HuH-7 (cell line): Measurements from ENCODE around the gene CHAD.
"Not testable (repeated sequence)": the region's sequence is repeated elsewhere in the genome, so short reads cannot be mapped to it uniquely, and the experiment has no call there.

Source experiments
- DNase-seq: peaks from one replicate; pipeline ENCODE4 v3.0.0; 2011; ENCODE audit warnings: low spot score

The CHAD gene

DNA sequence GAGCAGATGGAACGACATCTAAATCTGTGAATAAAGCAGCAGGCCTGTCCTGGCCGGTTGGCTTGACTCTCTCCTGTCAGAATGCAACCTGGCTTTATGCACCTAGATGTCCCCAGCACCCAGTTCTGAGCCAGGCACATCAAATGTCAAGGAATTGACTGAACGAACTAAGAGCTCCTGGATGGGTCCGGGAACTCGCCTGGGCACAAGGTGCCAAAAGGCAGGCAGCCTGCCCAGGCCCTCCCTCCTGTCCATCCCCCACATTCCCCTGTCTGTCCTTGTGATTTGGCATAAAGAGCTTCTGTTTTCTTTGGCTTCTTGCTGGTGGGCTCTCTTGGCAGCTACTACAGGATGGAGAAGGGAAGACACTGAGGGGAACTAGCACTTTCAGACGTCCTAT lies 5.8 kb upstream of the CHAD start:
- DNase-seq = no peak

DNA sequence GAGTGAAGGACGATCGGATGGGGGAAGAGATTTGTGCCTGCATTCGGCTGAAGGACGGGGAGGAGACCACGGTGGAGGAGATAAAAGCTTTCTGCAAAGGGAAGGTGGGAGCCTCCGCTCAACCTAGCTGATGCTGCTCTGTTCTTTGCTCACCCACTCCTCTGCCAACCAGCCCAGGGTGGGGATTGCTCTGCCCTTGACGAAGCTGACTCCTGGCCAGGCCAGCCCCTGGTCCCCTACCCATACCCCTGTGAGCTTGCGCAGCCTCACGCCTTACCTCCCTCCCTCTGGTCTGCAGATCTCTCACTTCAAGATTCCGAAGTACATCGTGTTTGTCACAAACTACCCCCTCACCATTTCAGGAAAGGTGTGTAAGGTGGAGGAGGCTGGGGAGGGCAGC lies 5.2 kb upstream of the CHAD start:
- no peak for DNase-seq

DNA sequence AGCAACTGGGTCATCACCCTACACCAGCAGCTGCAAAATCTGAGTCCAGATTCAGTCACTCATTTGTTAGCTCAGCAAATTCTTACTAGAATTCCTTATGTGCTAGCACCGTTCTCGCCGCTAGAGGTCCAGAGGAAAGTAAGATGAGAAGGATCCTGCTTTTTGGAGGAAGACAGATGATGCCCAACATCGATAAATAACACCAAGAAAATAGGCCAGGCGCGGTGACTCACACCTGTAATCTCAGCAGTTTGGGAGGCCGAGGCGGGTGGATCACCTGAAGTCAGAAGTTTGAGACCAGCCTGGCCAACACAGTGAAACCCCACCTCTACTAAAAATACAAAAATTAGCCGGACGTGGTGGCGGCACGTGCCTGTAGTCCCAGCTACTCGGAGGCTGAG lies 4.1 kb upstream of the CHAD start:
- not testable (repeated sequence) for DNase-seq

DNA sequence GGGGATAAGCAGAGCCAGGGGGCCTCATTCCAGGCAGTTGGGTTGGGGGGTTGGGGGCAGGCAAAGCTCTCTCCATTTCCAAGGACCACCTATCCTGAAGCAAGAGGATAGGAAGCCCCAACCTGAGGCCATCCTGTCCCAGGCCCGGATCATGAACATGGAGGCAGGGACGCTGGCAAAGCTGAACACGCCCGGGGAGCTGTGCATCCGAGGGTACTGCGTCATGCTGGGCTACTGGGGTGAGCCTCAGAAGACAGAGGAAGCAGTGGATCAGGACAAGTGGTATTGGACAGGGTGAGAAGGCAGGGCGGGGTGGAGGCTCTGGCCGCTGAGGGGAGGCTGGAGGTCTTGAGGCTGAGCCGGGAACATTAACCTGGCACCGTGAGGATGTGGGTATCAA lies 3.6 kb upstream of the CHAD start:
- DNase-seq = no peak

DNA sequence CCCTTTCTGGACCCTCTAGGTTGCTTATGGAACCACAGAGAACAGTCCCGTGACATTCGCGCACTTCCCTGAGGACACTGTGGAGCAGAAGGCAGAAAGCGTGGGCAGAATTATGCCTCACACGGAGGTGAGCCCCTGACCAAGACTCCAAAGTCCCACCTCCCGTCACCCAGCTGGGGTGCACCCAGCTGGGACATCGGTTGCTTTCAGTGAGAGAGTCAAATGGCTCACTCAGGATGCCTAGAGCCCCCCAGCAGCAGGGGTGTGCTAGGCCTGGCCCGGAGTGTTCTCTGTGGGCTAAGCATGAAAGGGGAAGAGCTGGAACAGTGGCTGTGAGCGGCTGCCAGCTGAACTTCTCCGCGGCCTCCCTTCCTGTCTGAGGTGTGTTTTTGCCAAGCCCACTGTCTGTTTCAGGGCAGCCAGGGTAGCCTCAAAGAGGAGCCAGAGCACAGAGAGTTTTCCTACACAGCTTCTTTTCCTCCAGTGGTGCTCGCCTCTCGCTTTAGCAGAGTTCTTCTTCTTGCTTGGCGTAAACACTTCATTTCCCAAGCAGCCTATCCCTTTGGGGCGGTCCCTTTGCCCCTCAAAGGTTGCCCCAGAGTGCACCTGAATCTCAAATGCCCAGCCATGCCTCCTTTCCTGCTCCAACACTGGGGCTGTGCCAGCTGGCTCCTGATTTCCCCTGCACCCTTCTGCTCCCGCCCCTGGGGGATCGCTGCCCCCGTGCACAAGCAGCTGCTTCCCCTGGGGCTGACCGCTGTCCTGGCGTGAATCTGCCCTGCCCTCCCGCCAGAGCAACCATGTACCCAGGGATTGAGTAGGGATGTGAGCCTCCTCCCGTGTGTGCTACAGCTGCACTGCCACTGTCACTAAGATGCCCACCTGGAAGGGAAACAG lies 2.6 kb upstream of the CHAD start:
- DNase-seq = no peak

DNA sequence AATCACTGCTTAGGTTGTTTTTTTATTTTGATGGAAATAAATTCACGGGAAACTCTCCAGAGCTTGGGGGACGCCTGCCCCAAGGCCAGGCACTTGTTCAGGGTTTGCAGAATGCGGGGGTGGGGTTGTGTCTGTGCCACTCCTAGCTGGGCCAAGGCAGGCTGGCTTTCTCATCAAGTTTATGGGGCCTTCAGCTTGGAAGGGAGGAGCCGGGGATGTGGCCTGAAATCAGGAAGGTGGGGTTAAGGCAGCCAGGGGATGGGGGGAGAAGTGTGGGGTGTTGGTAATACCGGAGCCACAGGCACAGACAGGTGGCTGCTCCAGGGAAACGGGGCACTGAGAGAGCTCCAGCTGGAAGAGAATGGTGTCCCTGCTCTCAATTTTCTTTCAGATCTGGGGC lies 1.7 kb upstream of the CHAD start:
- DNase-seq = no peak

DNA sequence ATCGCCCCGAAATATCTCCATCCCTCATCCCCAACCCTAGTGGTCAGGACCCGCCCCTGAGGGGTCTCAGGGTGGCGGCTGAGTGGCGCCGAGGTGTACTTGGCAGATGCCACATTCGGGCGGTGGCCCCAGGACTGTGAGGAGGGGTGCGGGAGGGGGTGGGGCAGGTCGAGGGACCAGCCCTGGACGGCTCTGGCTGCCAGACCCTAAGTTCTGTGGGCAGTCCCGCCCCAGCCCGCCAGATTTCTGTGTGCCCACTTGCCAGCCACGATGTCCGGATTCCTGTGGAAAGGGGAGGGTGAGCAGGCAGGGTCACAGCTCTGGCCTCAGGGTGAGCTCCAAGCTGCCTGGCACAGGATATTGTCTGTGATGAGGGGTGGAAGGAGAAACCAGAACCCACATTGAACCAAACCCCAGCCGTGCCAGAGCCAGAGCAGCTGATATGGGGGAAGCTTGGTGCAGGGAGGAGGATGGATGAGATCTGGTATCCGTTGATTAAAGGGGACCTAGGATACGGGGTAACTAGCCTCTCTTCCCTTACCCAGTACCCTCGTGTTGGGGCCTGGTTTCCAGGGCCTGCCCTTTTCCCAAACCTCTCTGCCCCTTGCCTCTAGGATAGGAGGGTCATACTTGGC lies 1.1 kb upstream of the CHAD start:
- no peak for DNase-seq

DNA sequence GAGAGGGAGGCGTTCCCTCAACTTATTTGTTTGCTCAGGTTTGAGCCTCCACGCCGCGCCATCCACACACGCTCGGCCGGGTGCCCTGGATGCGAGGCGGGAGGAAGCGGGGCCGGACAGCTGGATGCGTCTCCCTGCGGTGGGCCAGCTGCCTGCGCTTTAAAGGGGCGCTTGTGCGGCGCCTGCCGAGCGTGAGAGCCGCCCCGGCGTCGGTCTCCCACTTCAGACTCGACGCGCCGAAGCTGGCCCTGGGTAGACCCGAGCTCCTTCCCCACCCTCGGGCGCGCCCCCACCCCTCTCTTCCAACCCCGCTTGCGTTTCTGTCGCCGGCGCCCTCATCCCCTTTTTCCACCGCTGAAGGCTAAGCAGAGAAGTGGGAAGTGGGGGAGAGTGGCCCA lies 527 bp upstream of the CHAD start:
- no peak for DNase-seq

DNA sequence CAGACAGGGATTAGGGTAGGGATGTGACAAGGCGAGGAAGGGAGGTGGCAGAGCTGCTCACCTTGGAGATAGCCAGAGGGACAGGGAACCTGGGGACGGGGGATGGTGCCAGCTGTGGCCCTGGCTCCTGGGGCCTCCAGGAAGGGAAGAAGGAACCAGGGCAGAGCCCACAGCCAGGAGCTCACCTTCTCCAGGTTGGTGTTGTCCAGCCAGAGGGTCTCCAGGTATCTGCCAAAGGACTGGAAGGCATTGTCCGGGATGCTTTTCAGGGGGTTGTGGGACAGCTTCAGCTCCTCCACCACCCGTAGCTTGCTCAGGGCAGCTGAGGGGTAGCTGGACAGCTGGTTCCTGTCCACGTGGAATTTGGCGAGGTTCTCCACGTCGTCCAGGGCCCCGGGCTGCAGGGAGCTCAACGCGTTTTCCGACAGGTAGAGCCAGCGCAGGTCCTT lies 801 bp downstream of the CHAD start:
- DNase-seq = no peak

DNA sequence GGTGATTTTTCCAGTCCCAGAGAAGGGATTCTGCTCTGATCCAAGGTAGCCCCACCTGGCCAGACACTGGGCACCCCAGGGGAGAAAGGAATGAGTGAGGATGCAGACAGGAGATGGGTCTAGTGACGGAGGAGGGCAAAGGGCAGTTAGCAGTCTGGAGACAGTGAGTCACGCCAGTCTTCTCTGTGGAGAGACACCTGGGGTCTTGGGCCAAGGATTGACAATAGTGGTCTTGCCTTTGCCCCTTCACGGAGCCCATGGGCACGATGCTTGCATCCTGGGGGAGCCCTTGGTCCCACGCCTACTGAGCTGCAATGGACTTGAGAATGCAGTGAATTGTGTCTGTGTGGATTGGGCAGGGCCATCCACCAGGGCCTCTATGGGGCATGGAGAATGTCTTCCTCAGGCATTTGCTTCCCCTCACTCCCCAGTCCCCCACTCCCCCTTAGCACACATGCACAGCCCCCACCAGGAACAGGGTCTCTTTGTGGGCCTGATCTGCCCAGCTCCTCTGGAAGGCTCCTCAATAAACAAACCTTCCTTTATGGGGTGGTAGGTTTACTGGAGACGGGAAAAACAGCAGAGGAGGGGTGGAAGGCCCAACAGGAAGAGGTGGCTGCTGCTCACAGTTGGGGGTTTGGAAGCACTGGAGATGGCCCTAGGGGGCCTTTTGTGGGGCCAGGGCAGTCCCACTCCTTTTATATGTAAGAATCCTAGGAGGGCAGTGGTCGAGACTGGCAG lies 1.4 kb downstream of the CHAD start:
- no peak for DNase-seq

DNA sequence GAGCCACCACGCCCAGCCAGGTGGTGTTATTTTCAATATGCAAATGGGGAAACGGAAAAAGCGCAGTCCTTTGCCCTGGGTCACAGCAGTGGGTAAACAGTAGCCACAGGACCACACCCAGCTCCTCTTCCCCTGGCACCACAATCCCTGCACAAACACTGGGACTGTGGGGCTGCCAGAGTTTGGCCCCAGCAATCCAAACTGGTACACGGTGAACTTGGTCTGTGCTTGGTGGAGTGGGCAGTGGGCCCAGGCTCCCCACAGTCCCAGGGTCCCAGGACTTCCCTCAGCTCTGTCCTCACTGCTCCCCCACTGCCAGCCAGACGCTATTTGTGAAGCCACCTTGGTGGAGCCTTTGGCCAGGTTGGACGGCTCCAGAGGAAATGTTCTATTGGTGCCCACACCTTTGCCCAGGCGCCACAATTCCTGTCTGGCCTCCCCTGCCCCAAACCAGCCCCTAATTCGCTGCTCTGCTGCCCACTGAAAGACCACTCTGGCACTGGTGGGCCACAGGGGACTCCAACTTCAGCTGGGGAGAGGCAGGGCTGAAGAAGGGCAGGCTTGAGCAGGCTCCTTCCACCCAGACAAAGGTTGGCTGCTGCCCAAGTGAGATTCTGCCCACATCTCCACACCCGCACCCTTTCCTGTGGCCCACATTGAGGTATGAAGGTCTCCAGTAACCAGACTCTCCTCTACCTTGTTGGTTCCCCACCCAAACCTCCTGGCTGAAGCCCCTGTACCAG lies 2.1 kb downstream of the CHAD start:
- no peak for DNase-seq

DNA sequence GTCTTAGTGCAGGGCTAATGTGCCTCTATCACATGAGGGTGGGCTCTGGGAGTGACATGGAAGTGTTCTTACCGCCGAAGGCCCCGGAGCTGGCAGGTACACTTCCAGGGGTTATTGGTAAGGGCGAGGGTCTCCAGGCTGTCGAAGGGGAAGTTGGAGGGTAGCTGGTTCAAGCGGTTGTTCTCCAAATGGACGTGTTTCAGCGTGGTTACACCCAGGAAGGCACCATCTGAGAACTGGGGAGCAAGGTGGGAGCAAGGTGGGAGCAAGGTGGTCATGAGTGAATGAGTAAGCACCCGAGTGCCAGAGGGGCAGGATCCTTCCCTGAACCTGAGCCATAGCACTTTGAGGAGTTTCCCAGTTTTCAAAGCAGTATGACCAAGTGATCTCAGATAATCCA lies 3.0 kb downstream of the CHAD start:
- no peak for DNase-seq

DNA sequence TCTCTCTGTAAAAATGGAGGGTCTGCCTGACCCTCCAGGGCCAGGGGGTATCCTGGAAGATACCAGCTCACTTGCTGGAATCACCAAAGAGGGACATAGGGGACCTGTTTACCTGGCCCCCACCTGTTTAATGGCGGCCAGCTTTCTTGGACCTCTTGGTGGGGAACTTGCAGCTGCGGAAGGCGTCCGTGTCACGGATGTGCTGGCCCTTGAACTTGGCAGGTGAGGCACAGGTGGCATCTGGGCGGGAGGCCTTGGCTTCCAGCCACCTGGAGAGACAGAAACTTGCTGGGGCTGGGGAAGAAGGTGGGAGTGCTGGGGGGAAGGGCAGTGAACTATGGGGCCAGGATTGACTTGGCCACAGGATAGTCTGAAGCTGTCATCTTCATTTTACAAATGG lies 3.5 kb downstream of the CHAD start:
- DNase-seq = no peak

DNA sequence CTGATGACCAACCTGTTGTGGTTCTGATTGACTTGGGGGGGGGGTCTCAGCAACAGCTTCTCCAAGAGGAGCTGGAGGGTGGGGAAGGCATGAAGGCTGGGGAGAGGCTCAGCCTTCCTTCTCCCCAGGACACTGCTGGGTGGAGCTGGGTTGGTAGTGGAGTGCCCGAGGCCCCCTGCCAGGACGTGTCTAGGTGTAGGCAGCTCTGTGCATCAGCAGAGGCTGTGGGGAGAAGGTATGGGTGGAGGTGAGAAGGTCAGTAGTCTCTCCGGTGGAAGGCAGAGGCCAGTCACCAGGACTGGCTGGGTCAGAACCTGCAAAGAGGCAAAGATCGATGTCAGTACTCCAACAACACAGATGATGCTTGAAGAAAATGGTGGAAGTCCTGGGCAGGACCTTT lies 3.9 kb downstream of the CHAD start:
- DNase-seq = no peak

DNA sequence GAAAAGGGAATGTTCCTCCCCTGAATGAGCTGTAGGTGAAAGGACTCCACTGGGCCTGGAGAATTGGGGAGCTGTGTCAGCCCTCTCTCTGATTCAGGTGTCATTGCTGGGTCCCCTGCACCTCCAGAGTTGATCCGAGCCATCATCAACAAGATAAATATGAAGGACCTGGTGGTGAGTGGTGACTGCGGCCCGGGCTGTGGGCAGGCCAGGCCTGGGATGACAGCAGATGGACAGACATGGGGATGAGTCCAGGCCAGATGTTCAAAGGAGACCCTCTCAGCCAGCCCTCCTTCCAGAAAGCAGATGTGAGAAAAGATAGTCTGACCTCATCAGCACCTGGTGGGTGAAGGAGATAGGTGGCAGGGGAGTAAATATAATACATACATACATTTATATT lies 4.6 kb downstream of the CHAD start:
- no peak for DNase-seq

DNA sequence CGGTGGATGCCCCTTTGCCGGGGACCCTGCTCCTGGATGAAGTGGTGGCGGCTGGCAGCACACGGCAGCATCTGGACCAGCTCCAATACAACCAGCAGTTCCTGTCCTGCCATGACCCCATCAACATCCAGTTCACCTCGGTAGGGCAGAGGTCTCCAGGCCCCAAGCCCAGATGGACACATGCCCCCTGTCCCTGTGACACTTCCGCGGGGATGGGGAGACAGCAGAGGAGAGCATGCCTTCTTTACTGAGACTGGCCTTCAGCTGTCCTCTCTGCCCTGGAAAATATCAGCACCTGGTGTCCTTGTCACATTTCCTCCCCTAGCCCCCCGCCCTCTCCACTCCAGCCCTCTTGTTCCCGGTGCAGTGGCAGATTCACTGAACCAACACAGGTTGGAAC lies 6.2 kb downstream of the CHAD start:
- DNase-seq = no peak

DNA sequence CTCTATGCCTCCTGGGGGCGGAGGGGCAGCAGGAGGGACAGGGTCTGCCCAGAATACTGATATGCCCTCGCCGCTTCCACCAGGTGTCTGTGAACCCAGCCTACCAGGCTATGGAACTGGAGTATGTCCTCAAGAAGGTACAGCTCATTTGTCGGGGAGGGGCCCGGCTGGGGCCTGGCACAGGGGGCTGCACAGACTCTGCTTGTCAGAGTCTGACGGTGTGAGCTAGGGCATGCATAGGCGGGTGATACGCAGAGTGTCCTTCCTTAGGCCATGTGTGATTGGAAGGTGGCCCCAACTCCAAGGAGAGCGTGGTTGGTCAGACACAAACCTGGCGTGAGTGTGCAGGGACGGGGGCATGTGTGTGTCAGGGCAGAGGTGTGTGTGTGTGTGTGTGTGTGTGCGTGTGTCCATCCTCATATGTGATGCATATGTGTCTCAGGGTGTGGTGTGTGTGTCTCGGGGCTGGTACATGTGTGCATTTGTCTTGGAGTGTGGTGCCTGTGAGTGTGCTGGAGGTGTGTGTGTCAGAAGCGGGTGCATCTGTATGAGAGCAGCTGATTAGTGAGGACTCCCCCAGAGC lies 7.0 kb downstream of the CHAD start:
- no peak for DNase-seq

DNA sequence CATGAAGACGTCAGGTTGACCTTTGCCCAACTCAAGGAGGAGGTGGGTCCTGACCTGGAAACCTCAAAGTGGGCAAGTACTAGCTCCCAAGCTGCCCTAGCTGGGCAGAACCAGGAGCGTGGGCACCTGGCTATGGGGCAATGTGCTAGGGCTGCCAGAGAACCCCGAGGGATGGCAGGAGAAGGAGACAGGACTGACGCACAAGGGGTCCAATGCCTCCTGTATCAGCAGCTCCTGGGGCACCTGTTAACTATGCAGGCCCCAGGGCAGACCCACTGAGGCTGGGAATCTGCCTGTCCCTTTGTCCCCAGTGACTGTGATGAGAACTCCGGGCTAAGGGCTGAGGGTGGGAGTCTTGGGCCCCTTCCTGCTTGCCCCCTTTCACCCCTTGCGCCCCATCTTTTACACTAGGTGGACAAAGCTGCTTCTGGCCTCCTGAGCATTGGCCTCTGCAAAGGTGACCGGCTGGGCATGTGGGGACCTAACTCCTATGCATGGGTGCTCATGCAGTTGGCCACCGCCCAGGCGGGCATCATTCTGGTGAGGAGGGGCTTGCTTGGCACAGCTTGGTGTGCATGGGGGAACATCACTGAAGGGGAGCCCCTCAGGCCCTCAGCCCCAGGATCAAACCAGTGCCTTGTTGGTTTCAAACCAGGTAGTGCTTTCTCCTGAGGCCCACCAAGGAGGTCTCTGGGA lies 7.7 kb downstream of the CHAD start:
- no peak for DNase-seq

DNA sequence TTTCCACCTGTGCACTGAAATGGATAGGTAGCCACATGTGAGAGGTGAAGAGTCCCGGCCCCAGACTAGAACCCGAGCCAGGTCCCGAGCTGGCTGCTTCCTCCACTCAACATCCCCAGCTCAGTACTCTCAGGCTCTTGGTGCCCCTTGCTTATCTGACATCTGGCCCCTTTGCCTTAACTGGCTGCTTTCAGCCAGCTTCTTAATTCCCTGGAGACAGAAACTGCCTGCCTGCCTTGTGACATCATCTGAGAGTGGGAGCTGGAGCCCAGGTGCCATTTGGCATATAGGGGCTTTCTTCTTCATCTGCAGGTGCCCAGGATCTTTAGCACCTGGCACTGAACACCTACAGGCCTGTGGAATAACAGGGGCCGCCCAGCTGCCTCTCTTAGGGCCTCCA lies 8.9 kb downstream of the CHAD start:
- no peak for DNase-seq

DNA sequence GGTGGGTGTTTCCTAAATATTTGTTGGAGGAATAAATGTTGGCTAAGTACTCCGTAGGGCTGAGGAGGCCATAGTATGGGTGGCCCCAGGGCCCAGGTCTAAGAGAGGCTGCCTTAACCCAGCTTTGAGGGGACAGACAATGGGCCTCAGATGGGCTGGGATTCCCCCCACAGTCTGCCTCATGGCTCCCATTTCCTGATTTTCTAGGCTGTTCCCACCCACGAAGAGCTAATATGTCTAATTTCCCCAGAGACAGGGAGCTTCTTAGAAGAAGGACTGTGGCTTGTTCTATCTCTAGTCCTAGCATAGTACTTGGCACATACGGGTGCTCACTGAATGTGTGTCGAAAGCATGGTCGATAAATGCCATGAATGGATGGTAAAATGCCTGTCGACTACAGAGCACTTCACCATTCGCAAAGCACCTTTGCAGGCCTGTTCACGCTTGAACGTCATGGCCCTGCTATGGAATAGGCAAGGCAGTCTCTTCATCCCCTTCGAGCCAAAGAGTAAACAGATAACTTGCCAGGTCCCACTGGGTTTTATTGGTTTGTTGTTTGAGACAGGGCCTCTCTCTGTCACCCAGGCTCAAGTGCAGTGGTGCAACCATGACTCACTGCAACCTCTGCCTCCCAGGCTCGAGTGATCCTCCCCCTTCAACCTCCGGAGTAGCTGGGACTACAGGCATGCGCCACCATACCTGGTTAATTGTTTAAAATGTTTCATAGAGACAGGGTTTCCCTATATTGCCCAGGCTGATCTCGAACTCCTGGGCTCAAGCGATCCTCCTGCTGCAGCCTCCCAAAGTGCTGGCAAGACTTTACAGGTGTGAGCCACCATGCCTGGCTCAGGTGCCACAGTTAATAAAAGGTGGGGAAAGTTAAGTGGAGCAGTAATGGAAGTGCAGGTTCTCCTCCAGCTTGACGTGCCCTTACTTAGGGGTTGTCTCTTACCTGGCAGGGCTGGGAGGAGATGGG lies 9.7 kb downstream of the CHAD start:
- DNase-seq = peak; percentile 84
